ENCODE data around the gene KAT6B. TPM values are rescaled to one million over a fixed set of nuclear protein-coding genes. Genes with fewer than 3 reads are reported as not detected.

The KAT6B gene
- total RNA-seq, 4 donors from 2014 or later, result 50.0 to 75.8 (median 57.5) TPM

GRCh38 chr10:74814797-74815196, 11.6 kb upstream of the KAT6B start:
- no peak for TF ChIP-seq POLR2A (IDR thresholded peaks at IDR 0.05; ENCODE audit: low read depth)
- no peak for TF ChIP-seq EP300 (IDR thresholded peaks at IDR 0.05)
- no peak for TF ChIP-seq POLR2AphosphoS5 (IDR thresholded peaks at IDR 0.05)
- TF ChIP-seq CTCF (IDR thresholded peaks at IDR 0.05), result no peak
- intact Hi-C loops (cut with DNase I), result no loop called here

DNA sequence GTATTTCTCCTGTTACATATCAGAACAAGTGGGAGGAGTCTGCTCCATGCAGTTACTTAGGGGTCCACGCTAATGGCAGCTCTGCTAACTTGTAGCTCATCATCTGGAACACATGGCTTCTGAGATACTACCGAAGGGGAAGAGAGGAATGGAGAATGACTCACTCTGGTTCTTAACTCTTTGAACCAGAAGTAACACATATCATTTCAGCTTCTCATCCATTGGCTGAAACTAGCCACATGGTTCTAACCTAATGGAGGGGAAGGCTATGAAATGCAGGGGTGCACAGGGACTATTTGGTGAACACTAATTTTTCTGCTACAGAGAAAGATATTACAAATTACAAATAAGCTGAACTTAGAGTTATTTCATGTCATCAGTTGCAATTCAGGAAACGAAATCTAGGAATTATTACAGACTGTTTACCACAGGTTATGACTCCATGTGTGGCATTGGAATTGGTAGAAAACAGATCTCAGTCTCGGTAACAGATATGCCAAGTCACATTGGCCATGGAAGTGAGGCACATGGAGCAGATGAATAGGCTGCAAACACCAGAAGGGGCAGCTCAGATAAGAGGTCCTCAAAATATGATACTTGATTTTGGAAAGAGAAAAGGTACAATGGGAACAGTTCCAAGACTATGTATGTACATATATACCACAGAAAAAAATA, 9.4 kb upstream of the KAT6B start:
- DNase-seq (ENCODE audit: extremely low spot score), result no peak
- Histone ChIP-seq H3K27ac (replicated peaks in 1 of 4) (no peak overlapping the region), H3K4me1 (peaks cover under 1 to 5% (median 2%) of the 10 kb centered on the region in 4 donors), H3K36me3 (no peaks in the 10 kb centered on the region), H3K4me3 (no peak overlapping the region), H3K27me3 (no peaks in the 10 kb centered on the region), H3K9me3 (no peaks in the 10 kb centered on the region)
- 90% methylated on average over 4 of the region's 4 CpGs for WGBS
- TF ChIP-seq POLR2A (IDR thresholded peaks at IDR 0.05; ENCODE audit: low read depth) (no peak), POLR2AphosphoS5 (IDR thresholded peaks at IDR 0.05) (no peak), CTCF (IDR thresholded peaks at IDR 0.05) (no peak), EP300 (IDR thresholded peaks at IDR 0.05) (no peak)
- intact Hi-C loops (cut with DNase I), result no loop called here

More at GRCh38 chr10:74814797-74815196, 11.6 kb upstream of the KAT6B start:
- Histone ChIP-seq H3K4me1 (no peaks in the 10 kb centered on the region), H3K4me3 (no peak overlapping the region), H3K9me3 (peaks cover 0 to 3% (median 0%) of the 10 kb centered on the region in 4 donors), H3K27me3 (no peaks in the 10 kb centered on the region), H3K36me3 (no peaks in the 10 kb centered on the region), H3K27ac (replicated peaks in 1 of 4) (no peak overlapping the region)
- DNase-seq (ENCODE audit: extremely low spot score), result no peak

DNA sequence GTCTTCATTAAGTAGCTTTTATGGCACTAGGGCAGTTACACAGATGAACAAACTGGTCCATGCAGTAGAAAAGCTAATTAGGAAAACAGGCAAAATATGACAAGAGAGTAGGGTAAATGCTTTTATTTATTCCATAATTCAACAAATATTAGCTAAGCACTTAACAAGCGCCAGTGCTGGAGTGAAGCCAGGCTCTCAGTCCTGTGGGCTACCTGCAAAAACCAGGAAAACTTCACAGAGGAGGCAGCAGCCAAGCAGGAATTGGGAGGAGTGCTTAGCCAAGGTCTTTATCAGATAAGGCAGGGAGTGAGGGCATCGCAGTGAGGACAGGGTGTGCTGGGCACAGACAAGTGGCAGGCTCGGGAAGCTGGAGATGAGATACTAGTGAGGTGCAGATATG, 4.9 kb upstream of the KAT6B start:
- no peak for TF ChIP-seq CTCF (IDR thresholded peaks at IDR 0.05)
- no peak for TF ChIP-seq POLR2A (IDR thresholded peaks at IDR 0.05; ENCODE audit: low read depth)
- TF ChIP-seq EP300 (IDR thresholded peaks at IDR 0.05), result no peak
- TF ChIP-seq POLR2AphosphoS5 (IDR thresholded peaks at IDR 0.05), result no peak
- Histone ChIP-seq H3K36me3 (no peaks in the 10 kb centered on the region), H3K4me1 (peaks cover 26 to 33% (median 30%) of the 10 kb centered on the region in 4 donors), H3K27me3 (no peaks in the 10 kb centered on the region), H3K4me3 (no peak overlapping the region), H3K9me3 (no peaks in the 10 kb centered on the region), H3K27ac (replicated peaks in 1 of 4) (no peak overlapping the region)
- intact Hi-C loops (cut with DNase I), result loop anchor here (5.0 to 10.0 kb wide), 3 partner anchors 196 to 557 kb away; no protein-coding TSS in a partner anchor
- DNase-seq (ENCODE audit: extremely low spot score), result no peak
- 85% methylated on average over 3 of the region's 3 CpGs for WGBS

DNA sequence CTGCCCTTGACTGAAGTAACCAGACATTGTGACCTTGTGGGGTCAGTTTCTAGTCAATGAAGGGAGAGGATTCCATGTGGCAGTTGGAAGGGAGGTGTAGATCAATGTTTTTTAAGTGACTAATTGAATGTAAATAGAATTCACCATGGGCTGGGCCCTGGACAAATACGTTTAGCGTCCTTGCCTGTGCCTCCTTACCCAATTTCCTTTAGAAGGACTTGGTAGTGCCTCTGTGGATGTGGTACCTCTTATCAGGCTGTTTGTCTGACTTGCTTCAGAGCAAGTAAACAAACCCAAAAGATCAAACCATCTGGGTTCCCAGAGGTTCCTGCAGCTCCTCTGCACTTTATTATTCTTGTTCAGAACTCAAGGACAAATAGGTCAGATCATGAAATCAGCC, 4.3 kb upstream of the KAT6B start:
- TF ChIP-seq POLR2AphosphoS5 (IDR thresholded peaks at IDR 0.05) (no peak), POLR2A (IDR thresholded peaks at IDR 0.05; ENCODE audit: low read depth) (no peak), EP300 (IDR thresholded peaks at IDR 0.05) (no peak), CTCF (IDR thresholded peaks at IDR 0.05) (no peak)
- Histone ChIP-seq H3K4me1 (peaks cover 26 to 35% (median 31%) of the 10 kb centered on the region in 4 donors), H3K36me3 (no peaks in the 10 kb centered on the region), H3K27ac (replicated peaks in 1 of 4) (peak overlapping the region; percentile 5 to 53 (median 28)), H3K27me3 (no peaks in the 10 kb centered on the region), H3K4me3 (no peak overlapping the region), H3K9me3 (no peaks in the 10 kb centered on the region)
- intact Hi-C loops (cut with DNase I), result loop anchor here (5.0 to 10.0 kb wide), 3 partner anchors 195 to 557 kb away; no protein-coding TSS in a partner anchor
- WGBS, result 37% methylated on average over 2 of the region's 2 CpGs
- DNase-seq (ENCODE audit: extremely low spot score), result no peak
